Common myeloid progenitor, CD34-positive (primary cell): Measurements from ENCODE around the gene PALD1.

Experiments used
- CTCF ChIA-PET: fragments of 350-600 bp; sonication (Branson Sonifier 250); formaldehyde crosslinking; loops from one replicate; lab custom pipeline; 2021; ENCODE audit warnings: antibody characterized with exemption; lab: Charles Lee
- POLR2A ChIA-PET: fragments of 350-600 bp; sonication (Branson Sonifier 250); formaldehyde crosslinking; loops from one replicate; lab custom pipeline; 2021; ENCODE audit warnings: antibody characterized with exemption; lab: Charles Lee
- DNase-seq, 3 donors: peaks; one replicate each; pipeline versions ENCODE4 v3.0.0 to v3.0.0-alpha.2; 2013
- H3K27ac ChIP-seq, 2 experiments: 1 replicate in 1 of 2; 2 replicates in 1 of 2; pipeline ENCODE4 v1.7.0; 2013; ENCODE audit warnings: inconsistent platforms in 2 of 2, low read length in 2 of 2, mild to moderate bottlenecking in 2 of 2, low read depth in 1 of 2, moderate library complexity in 1 of 2; ENCODE audit not compliant: severe bottlenecking in 2 of 2, insufficient read depth in 1 of 2, poor library complexity in 1 of 2
- H3K27me3 ChIP-seq, 5 experiments: replicated peaks in 2 of 5; 1 replicate in 3 of 5; 2 replicates in 2 of 5; pipeline versions ENCODE4 v1.6.1 to v1.7.0; 2013; ENCODE audit warnings: low read length in 4 of 5, mild to moderate bottlenecking in 2 of 5, moderate library complexity in 2 of 5, inconsistent platforms in 1 of 5; ENCODE audit not compliant: insufficient read depth in 5 of 5, control insufficient read depth in 4 of 5
- H3K36me3 ChIP-seq, 4 experiments: 1 replicate in 2 of 4; 2 replicates in 2 of 4; pipeline versions ENCODE4 v1.6.1 to v1.7.0; 2013; ENCODE audit warnings: low read length in 3 of 4, control low read depth in 1 of 4, mild to moderate bottlenecking in 1 of 4; ENCODE audit not compliant: control insufficient read depth in 4 of 4, insufficient read depth in 4 of 4
- H3K4me1 ChIP-seq, 4 experiments: 1 replicate in 3 of 4; 2 replicates in 1 of 4; pipeline versions ENCODE4 v1.6.1 to v1.7.1; 2013; ENCODE audit warnings: low read length in 3 of 4, mild to moderate bottlenecking in 3 of 4, control low read depth in 1 of 4, inconsistent platforms in 1 of 4, moderate library complexity in 1 of 4; ENCODE audit not compliant: control insufficient read depth in 4 of 4, insufficient read depth in 4 of 4; ENCODE audit errors: control extremely low read depth in 1 of 4
- H3K4me3 ChIP-seq, 7 experiments: 1 replicate in 4 of 7; 2 replicates in 3 of 7; pipeline versions ENCODE4 v1.5.1 to v1.7.0; 2013; ENCODE audit warnings: mild to moderate bottlenecking in 7 of 7, low read length in 6 of 7, moderate library complexity in 6 of 7, inconsistent platforms in 2 of 7, low read depth in 2 of 7, control low read depth in 1 of 7; ENCODE audit not compliant: insufficient read depth in 4 of 7, control insufficient read depth in 1 of 7; ENCODE audit errors: extremely low read depth in 1 of 7
- H3K9me3 ChIP-seq, 5 experiments: 1 replicate in 4 of 5; 2 replicates in 1 of 5; pipeline versions ENCODE4 v1.6.1 to v1.7.1; 2013; ENCODE audit warnings: low read length in 4 of 5, mild to moderate bottlenecking in 2 of 5, inconsistent platforms in 1 of 5, low read depth in 1 of 5, moderate library complexity in 1 of 5; ENCODE audit not compliant: control insufficient read depth in 4 of 5, insufficient read depth in 2 of 5; ENCODE audit errors: control extremely low read depth in 1 of 5
- WGBS: methylation state at CpG from one replicate; pipeline ENCODE4 v1.1.5; 2013; ENCODE audit not compliant: insufficient coverage; 5-methylcytosine and 5-hydroxymethylcytosine counted together

The PALD1 gene

DNA sequence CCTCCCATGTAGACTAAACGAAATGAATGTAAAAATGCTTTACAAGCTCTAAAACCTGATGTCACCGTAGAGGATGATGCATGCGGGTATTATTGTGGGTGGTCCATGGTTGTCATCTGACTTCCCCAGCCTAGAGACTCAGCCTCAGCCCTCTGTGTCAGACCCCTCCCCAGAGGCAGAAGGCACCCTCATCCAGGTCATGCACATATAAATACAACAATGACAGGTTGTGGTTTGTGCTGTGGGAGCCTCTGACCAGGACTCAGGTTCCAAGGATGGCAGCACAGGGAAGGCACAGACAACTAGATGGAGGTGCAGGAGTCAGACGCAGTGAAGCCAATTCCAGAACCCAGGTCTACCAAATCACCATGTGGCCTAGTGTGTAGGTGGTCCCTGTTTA lies 33.8 kb upstream of the PALD1 start:
- DNase-seq = no peak
- 95% methylated on average over 3 of the region's 4 CpGs for whole genome bisulfite sequencing

GRCh38 chr10:70445718-70446657 lies 32.6 kb upstream of the PALD1 start:
- H3K27me3 ChIP-seq = peaks cover 0 to 25% (median 14%) of the 10 kb centered on the region in 5 experiments
- ChIA-PET CTCF (interaction anchor here (1.2 to 2.8 kb wide), 3 partner anchors 9 to 15 kb away, joined by 4 to 7 read pairs (median 5); no protein-coding TSS in a partner anchor), POLR2A (no interaction called here)
- no peak for DNase-seq
- peaks cover 0 to 9% (median 6%) of the 10 kb centered on the region in 4 experiments for H3K4me1 ChIP-seq
- WGBS = 90% methylated on average over 8 of the region's 8 CpGs
- H3K4me3 ChIP-seq = no peak overlapping the region
- no peak overlapping the region for H3K27ac ChIP-seq
- H3K36me3 ChIP-seq = no peaks in the 10 kb centered on the region
- no peaks in the 10 kb centered on the region for H3K9me3 ChIP-seq

More for the DNA sequence above, 33.8 kb upstream of the PALD1 start:
- Histone ChIP-seq H3K27ac (no peak overlapping the region), H3K36me3 (no peaks in the 10 kb centered on the region), H3K27me3 (peaks cover 0 to 37% (median 23%) of the 10 kb centered on the region in 5 experiments), H3K9me3 (no peaks in the 10 kb centered on the region), H3K4me3 (no peak overlapping the region), H3K4me1 (peaks cover 0 to 17% (median 13%) of the 10 kb centered on the region in 4 experiments)
- ChIA-PET POLR2A (no interaction called here), CTCF (interaction anchor here (0.7 to 2.8 kb wide), 3 partner anchors 14 to 177 kb away, joined by 3 to 7 read pairs (median 5); no protein-coding TSS in a partner anchor)

- no peaks in the 10 kb centered on the region for H3K9me3 ChIP-seq
- H3K4me1 ChIP-seq = no peaks in the 10 kb centered on the region
- no peak overlapping the region for H3K27ac ChIP-seq
- DNase-seq = no peak
- H3K36me3 ChIP-seq = no peaks in the 10 kb centered on the region
- CTCF ChIA-PET = interaction anchor here (0.7 to 0.8 kb wide), 2 partner anchors 84 to 85 kb away, joined by 3 read pairs; no protein-coding TSS in a partner anchor
- H3K27me3 ChIP-seq = peaks cover 0 to 6% (median 0%) of the 10 kb centered on the region in 5 experiments
- 100% methylated on average over 2 of the region's 2 CpGs for WGBS
- POLR2A ChIA-PET = no interaction called here
- H3K4me3 ChIP-seq = no peak overlapping the region
These were observed 30.3 kb upstream of the PALD1 start for GRCh38 chr10:70448236-70448635.

- ChIA-PET POLR2A (no interaction called here), CTCF (interaction anchor here (0.7 to 2.0 kb wide), 6 partner anchors 9 to 84 kb away, joined by 3 to 10 read pairs (median 4); no protein-coding TSS in a partner anchor)
- peaks cover 0 to 11% (median 10%) of the 10 kb centered on the region in 4 experiments for H3K4me1 ChIP-seq
These were observed 23.3 kb upstream of the PALD1 start for GRCh38 chr10:70455213-70455630.

GRCh38 chr10:70456164-70456563 lies 22.4 kb upstream of the PALD1 start:
- no peak for DNase-seq
- H3K27me3 ChIP-seq = peaks cover 2 to 58% (median 24%) of the 10 kb centered on the region in 5 experiments
- no peaks in the 10 kb centered on the region for H3K36me3 ChIP-seq
- 73% methylated on average over 3 of the region's 8 CpGs for WGBS
- no peaks in the 10 kb centered on the region for H3K9me3 ChIP-seq
- H3K4me1 ChIP-seq = peaks cover 0 to 11% (median 10%) of the 10 kb centered on the region in 4 experiments
- H3K4me3 ChIP-seq = no peak overlapping the region
- ChIA-PET CTCF (interaction anchor here (0.8 to 2.0 kb wide), 2 partner anchors 20 to 67 kb away, joined by 4 to 10 read pairs; no protein-coding TSS in a partner anchor), POLR2A (no interaction called here)
- H3K27ac ChIP-seq = no peak overlapping the region

More at GRCh38 chr10:70455213-70455630, 23.3 kb upstream of the PALD1 start:
- H3K36me3 ChIP-seq = no peaks in the 10 kb centered on the region
- H3K27me3 ChIP-seq = peaks cover 2 to 52% (median 25%) of the 10 kb centered on the region in 5 experiments
- 55% methylated on average over 4 of the region's 6 CpGs for WGBS
- DNase-seq = no peak
- H3K9me3 ChIP-seq = no peaks in the 10 kb centered on the region
- no peak overlapping the region for H3K27ac ChIP-seq
- H3K4me3 ChIP-seq = no peak overlapping the region

GRCh38 chr10:70457759-70458305 lies 20.7 kb upstream of the PALD1 start:
- H3K27me3 ChIP-seq = peaks cover 2 to 58% (median 24%) of the 10 kb centered on the region in 5 experiments
- DNase-seq = no peak
- peaks cover 0 to 21% (median 13%) of the 10 kb centered on the region in 4 experiments for H3K4me1 ChIP-seq
- H3K27ac ChIP-seq = no peak overlapping the region
- peak overlapping the region in 3 of 7 experiments; percentile 35 to 62 (median 51) for H3K4me3 ChIP-seq
- 46% methylated on average over 17 of the region's 17 CpGs for WGBS
- no peaks in the 10 kb centered on the region for H3K36me3 ChIP-seq
- H3K9me3 ChIP-seq = no peaks in the 10 kb centered on the region
- CTCF ChIA-PET = interaction anchor here (0.7 to 11.2 kb wide), 3 partner anchors 82 to 733 kb away, joined by 3 to 238 read pairs (median 5); no protein-coding TSS in a partner anchor
- POLR2A ChIA-PET = interaction anchor here (1.3 kb wide), 1 partner anchor 53 kb away, joined by 4 read pairs; no protein-coding TSS in a partner anchor
